AG04449 (cell line): ENCODE results near the gene FAM53A.

Experiments used
- CTCF ChIA-PET: fragments of 350-600 bp; formaldehyde crosslinking; extraction: SDS; loops from one replicate; lab custom pipeline; 2021; ENCODE audit warnings: antibody characterized with exemption; lab: Yijun Ruan, JAX
- POLR2A ChIA-PET: fragments of 400-600, 350-600 bp; formaldehyde crosslinking; extraction: SDS; loops from one replicate; lab custom pipeline; 2020; ENCODE audit warnings: antibody characterized with exemption, inconsistent platforms; lab: Yijun Ruan, JAX
- DNase-seq: peaks from one replicate; pipeline ENCODE4 v3.0.0-alpha.2; 2010; ENCODE audit warnings: low read depth, low spot score
- H3K4me3 ChIP-seq: 2 replicates; pipeline ENCODE4 v1.5.1; 2011; ENCODE audit warnings: low read depth, mild to moderate bottlenecking, control low read depth, low read length
- TF ChIP-seq, protein P1 (sequence below): IDR thresholded peaks from one replicate; pipeline ENCODE4 v1.5.1; 2011; ENCODE audit warnings: mild to moderate bottlenecking, moderate library complexity, low read length, control low read depth, inconsistent platforms; ENCODE audit not compliant: insufficient read depth; ENCODE audit errors: missing control alignments

The FAM53A gene

DNA sequence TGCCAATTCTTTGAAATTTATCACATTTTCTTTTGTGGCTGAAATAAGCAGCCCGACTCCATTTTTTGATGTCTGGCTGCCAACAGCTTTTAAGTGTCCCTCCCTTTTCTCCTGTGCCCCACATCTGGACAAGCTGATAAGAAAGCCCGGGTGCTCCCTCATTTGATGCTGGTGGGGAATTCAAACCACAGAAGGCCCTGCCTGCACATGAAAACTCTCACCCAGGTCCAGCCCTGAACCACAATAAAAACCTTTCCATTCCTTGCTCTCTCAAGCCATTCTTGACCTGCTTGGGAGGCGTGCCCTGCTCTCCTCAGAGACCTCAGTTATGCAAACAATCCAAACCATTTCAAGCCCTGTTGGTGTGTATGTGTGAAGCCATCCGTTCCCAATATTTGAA lies 93.9 kb downstream of the FAM53A start:
- POLR2A ChIA-PET = no interaction called here
- TF ChIP-seq, protein P1, sequence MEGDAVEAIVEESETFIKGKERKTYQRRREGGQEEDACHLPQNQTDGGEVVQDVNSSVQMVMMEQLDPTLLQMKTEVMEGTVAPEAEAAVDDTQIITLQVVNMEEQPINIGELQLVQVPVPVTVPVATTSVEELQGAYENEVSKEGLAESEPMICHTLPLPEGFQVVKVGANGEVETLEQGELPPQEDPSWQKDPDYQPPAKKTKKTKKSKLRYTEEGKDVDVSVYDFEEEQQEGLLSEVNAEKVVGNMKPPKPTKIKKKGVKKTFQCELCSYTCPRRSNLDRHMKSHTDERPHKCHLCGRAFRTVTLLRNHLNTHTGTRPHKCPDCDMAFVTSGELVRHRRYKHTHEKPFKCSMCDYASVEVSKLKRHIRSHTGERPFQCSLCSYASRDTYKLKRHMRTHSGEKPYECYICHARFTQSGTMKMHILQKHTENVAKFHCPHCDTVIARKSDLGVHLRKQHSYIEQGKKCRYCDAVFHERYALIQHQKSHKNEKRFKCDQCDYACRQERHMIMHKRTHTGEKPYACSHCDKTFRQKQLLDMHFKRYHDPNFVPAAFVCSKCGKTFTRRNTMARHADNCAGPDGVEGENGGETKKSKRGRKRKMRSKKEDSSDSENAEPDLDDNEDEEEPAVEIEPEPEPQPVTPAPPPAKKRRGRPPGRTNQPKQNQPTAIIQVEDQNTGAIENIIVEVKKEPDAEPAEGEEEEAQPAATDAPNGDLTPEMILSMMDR = no peak
- no peak overlapping the region for H3K4me3 ChIP-seq
- CTCF ChIA-PET = no interaction called here
- no peak for DNase-seq
